GM12874 (cell line): ENCODE measurements around the gene SEC14L1.

Source experiments
- CTCF ChIP-seq: IDR thresholded peaks from 2 replicates; pipeline ENCODE4 v1.5.1; 2011; ENCODE audit warnings: low read depth, mild to moderate bottlenecking, control low read depth, low read length, moderate library complexity; ENCODE audit not compliant: insufficient read depth

SEC14L1 gene

DNA sequence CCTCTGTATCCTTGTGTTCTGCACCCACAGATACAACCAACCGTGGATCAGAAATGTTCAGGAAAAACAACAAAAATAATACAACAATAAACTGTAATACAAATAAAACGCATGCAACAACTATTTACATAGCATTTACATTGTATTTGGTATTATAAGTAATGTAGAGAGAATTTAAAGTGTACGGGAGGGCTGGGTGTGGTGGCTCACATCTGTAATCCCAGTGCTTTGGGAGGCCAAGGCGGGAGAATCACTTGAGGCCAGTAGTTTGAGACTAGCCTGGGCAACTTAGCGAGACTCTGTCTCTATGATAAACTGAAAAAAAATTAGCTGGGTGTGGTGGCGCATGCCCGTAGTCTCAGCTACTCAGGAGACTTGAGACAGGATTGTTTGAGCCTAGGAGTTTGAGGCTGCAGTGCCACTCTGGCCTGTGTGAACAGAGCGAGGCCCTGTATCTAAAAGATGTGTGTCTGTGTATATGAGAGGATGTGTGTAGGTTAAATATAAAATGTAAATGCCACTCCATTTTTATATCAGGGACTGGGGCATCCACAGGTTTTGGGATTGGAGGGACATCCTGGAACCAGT is 13.3 kb downstream of the SEC14L1 start:
- no peak for TF ChIP-seq CTCF

- TF ChIP-seq CTCF: no peak
Observed at GRCh38 chr17:77155125-77155524, 14.4 kb downstream of the SEC14L1 start.

- no peak for TF ChIP-seq CTCF
Observed at GRCh38 chr17:77160091-77160874, 19.5 kb downstream of the SEC14L1 start.

DNA sequence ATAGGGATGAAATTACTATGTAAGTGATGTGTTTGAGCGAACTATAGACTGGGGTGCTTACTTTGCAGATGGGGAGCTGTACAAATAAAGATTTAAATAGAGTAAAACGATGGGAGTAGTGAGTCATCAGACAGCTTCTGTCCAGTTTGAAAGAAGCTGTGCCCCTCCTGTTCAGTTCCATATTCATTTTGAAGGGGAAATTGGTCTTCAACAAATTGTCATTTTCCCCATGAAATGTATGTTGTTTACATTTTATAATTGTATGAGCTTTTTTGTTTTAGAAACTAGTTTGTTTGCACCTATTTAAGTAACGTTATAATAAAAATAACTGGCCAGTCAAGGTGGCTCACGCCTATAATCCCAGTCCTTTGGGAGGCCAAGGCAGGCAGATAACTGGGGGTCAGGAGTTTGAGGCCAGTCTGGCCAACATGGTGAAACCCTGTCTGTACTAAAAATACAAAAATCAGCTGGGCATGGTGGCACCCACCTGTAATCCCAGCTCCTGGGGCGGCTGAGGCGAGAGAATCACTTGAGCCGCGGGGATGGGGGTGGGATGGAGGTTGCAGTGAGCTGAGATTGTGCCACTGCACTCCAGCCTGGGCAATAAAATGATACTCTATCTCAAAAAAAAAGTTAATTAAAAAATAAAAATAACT is 20.2 kb downstream of the SEC14L1 start:
- no peak for TF ChIP-seq CTCF

- TF ChIP-seq CTCF: no peak
Observed at GRCh38 chr17:77161953-77162352, 21.2 kb downstream of the SEC14L1 start.

- no peak for TF ChIP-seq CTCF
Observed at GRCh38 chr17:77163001-77163400, 22.2 kb downstream of the SEC14L1 start.

GRCh38 chr17:77163511-77164280 is 22.9 kb downstream of the SEC14L1 start:
- TF ChIP-seq CTCF: no peak
